Suprapubic skin (tissue), 4 donors: Measurements from ENCODE around the gene SLC25A33. TPM values are rescaled to one million over a fixed set of nuclear protein-coding genes. Genes with fewer than 3 reads are reported as not detected.

Source experiments
- DNase-seq, 2 donors: peaks; one replicate each; pipeline ENCODE4 v3.0.0-alpha.2; 2019; ENCODE audit warnings: low spot score in 2 of 2
- H3K27ac ChIP-seq: fragments of 200-600 bp; sonication (generic); one replicate; pipeline ENCODE4 v1.5.1; 2019
- H3K27me3 ChIP-seq: fragments of 200-600 bp; sonication (generic); one replicate; pipeline ENCODE4 v1.5.1; 2019
- H3K36me3 ChIP-seq: fragments of 200-600 bp; sonication (generic); one replicate; pipeline ENCODE4 v1.5.1; 2019
- H3K4me1 ChIP-seq: fragments of 200-600 bp; sonication (generic); one replicate; pipeline ENCODE4 v1.5.1; 2019
- H3K4me3 ChIP-seq: fragments of 200-600 bp; sonication (generic); one replicate; pipeline ENCODE4 v1.5.1; 2019; ENCODE audit warnings: mild to moderate bottlenecking
- H3K9me3 ChIP-seq: fragments of 200-600 bp; sonication (generic); one replicate; pipeline ENCODE4 v1.5.1; 2019
- CTCF ChIP-seq, 2 donors: fragments of 200-600 bp in 1 of 2; fragments of 450-650 bp in 1 of 2; sonication (generic) in 1 of 2; IDR thresholded peaks; one replicate each; pipeline ENCODE4 v1.5.1; 2016 to 2019; ENCODE audit warnings: antibody characterized with exemption in 2 of 2, mild to moderate bottlenecking in 1 of 2, moderate library complexity in 1 of 2
- EP300 ChIP-seq: sonication (generic); formaldehyde crosslinking; IDR thresholded peaks from one replicate; pipeline ENCODE4 v1.6.1; 2017; ENCODE audit warnings: antibody characterized with exemption
- POLR2A ChIP-seq, 2 donors: fragments of 450-650 bp; IDR thresholded peaks; one replicate each; pipeline ENCODE4 v1.6.1; 2017; ENCODE audit warnings: antibody characterized with exemption in 2 of 2, mild to moderate bottlenecking in 2 of 2, moderate library complexity in 2 of 2
- POLR2AphosphoS5 ChIP-seq, 3 donors: sonication (generic); formaldehyde crosslinking; IDR thresholded peaks; one replicate each; pipeline ENCODE4 v1.6.1; 2017; ENCODE audit warnings: antibody characterized with exemption in 3 of 3
- WGBS: methylation state at CpG from one replicate; pipeline ENCODE4 v1.1.5; 2018; 5-methylcytosine and 5-hydroxymethylcytosine counted together
- total RNA-seq, 4 donors: library from RNA; depleted of rRNA; stranded (reverse); fragments of >200 nt; gene quantifications; one replicate each; pipeline ENCODE4 v1.1.0, GENCODE V29; 2016

The SLC25A33 gene
- total RNA-seq, 4 donors from 2014 or later = 2.3 to 9.7 (median 5.3) TPM

GRCh38 chr1:9577423-9577822 is 38.2 kb downstream of the SLC25A33 start:
- TF ChIP-seq CTCF (IDR thresholded peaks at IDR 0.05) (no peak), EP300 (no peak), POLR2A (IDR thresholded peaks at IDR 0.05) (no peak), POLR2AphosphoS5 (IDR thresholded peaks at IDR 0.05) (no peak)
- WGBS = 92% methylated on average over 5 of the region's 5 CpGs
- Histone ChIP-seq H3K27ac (no peak overlapping the region), H3K36me3 (peaks cover 15% of the 10 kb centered on the region), H3K4me3 (no peak overlapping the region), H3K9me3 (no peaks in the 10 kb centered on the region), H3K27me3 (no peaks in the 10 kb centered on the region), H3K4me1 (no peaks in the 10 kb centered on the region)
- no peak for DNase-seq

GRCh38 chr1:9580942-9581341 is 41.7 kb downstream of the SLC25A33 start:
- TF ChIP-seq POLR2AphosphoS5 (IDR thresholded peaks at IDR 0.05) (no peak), EP300 (no peak), CTCF (IDR thresholded peaks at IDR 0.05) (no peak), POLR2A (IDR thresholded peaks at IDR 0.05) (no peak)
- Histone ChIP-seq H3K9me3 (no peaks in the 10 kb centered on the region), H3K4me3 (no peak overlapping the region), H3K27ac (no peak overlapping the region), H3K27me3 (no peaks in the 10 kb centered on the region), H3K4me1 (no peaks in the 10 kb centered on the region), H3K36me3 (peaks cover 15% of the 10 kb centered on the region)
- DNase-seq = no peak
- WGBS = 82% methylated on average over 2 of the region's 2 CpGs

GRCh38 chr1:9586147-9586766 is 47.0 kb downstream of the SLC25A33 start:
- H3K4me3 ChIP-seq = no peak overlapping the region
- H3K9me3 ChIP-seq = no peaks in the 10 kb centered on the region
- DNase-seq = no peak
- TF ChIP-seq POLR2AphosphoS5 (IDR thresholded peaks at IDR 0.05) = no peak
- no peak overlapping the region for H3K27ac ChIP-seq
- H3K36me3 ChIP-seq = peaks cover 5% of the 10 kb centered on the region
- WGBS = 90% methylated on average over 3 of the region's 3 CpGs
- H3K4me1 ChIP-seq = peaks cover 26% of the 10 kb centered on the region
- no peaks in the 10 kb centered on the region for H3K27me3 ChIP-seq

- no CpG with 5 or more reads among the region's 94 CpGs for WGBS
- Histone ChIP-seq H3K4me1 (peaks cover 49% of the 10 kb centered on the region), H3K27me3 (no peaks in the 10 kb centered on the region), H3K9me3 (no peaks in the 10 kb centered on the region), H3K4me3 (peak within 1 kb of the TSS; percentile 83), H3K36me3 (no peaks in the 10 kb centered on the region), H3K27ac (peak within 1 kb of the TSS; percentile 69)
- TF ChIP-seq EP300 (no peak), POLR2A (IDR thresholded peaks at IDR 0.05) (peak in 1 of 2 donors; percentile 27), CTCF (IDR thresholded peaks at IDR 0.05) (peak in 1 of 2 donors; percentile 98), POLR2AphosphoS5 (IDR thresholded peaks at IDR 0.05) (no peak)
- peak; percentile 93 to 94 for DNase-seq
Observed at GRCh38 chr1:9588551-9589143, 49.4 kb downstream of the SLC25A33 start, which contains the start of gene TMEM201. Gene TMEM201 (plus strand): TSS chr1:9588911. CDS start chr1:9588931, 20 bp downstream.

- Histone ChIP-seq H3K9me3 (no peaks in the 10 kb centered on the region), H3K36me3 (no peaks in the 10 kb centered on the region), H3K27ac (peak overlapping the region; percentile 68), H3K4me3 (peak overlapping the region; percentile 83), H3K27me3 (no peaks in the 10 kb centered on the region), H3K4me1 (peaks cover 55% of the 10 kb centered on the region)
- no peak for TF ChIP-seq EP300
- no peak for TF ChIP-seq CTCF (IDR thresholded peaks at IDR 0.05)
- no peak for TF ChIP-seq POLR2AphosphoS5 (IDR thresholded peaks at IDR 0.05)
- TF ChIP-seq POLR2A (IDR thresholded peaks at IDR 0.05) = no peak
- 0% methylated on average over 3 of the region's 63 CpGs for WGBS
- DNase-seq = no peak
Observed at GRCh38 chr1:9589144-9589718, 50.0 kb downstream of the SLC25A33 start.
